ENCODE data around the gene SYNE3. TPM values are rescaled to one million over a fixed set of nuclear protein-coding genes. Genes with fewer than 3 reads are reported as not detected.

Gene SYNE3
- total and polyA plus RNA-seq, 9 of the 15 experiments (the other 6 are each of a cell fraction or from before 2014, with no cell fraction given): 0.04 to 3.1 (median 0.55) TPM

- H3K4me2 ChIP-seq (ENCODE audit: insufficient read depth, low read length): no peak overlapping the region
- POLR2A ChIA-PET: no interaction called here
- H3K4me3 ChIP-seq: no peak overlapping the region
- TF ChIP-seq THRA (IDR thresholded peaks at IDR 0.05) (no peak), XRCC5 (IDR thresholded peaks at IDR 0.05; ENCODE audit: low read depth, low read length) (no peak), TRIM25 (IDR thresholded peaks at IDR 0.05; ENCODE audit: borderline replicate concordance) (no peak), SMAD3 (CRISPR knock-in tag; conservative IDR thresholded peaks at IDR 0.05) (no peak), NCOA4 (IDR thresholded peaks at IDR 0.05; ENCODE audit: partially characterized antibody) (no peak), TEAD4 (IDR thresholded peaks at IDR 0.05; ENCODE audit: low read length) (no peak), TEAD4 (CRISPR knock-in tag; IDR thresholded peaks at IDR 0.05; ENCODE audit: borderline replicate concordance) (no peak), SMAD2 (IDR thresholded peaks at IDR 0.05; ENCODE audit: low read depth, low read length) (no peak), PCBP2 (IDR thresholded peaks at IDR 0.05; ENCODE audit: low read depth, low read length, poor library complexity, severe bottlenecking) (no peak), XRCC3 (IDR thresholded peaks at IDR 0.05) (no peak), ZKSCAN3 (CRISPR knock-in tag; IDR thresholded peaks at IDR 0.05) (no peak), ZNF589 (CRISPR knock-in tag; IDR thresholded peaks at IDR 0.05; ENCODE audit: low read depth) (no peak), RBFOX2 (IDR thresholded peaks at IDR 0.05; ENCODE audit: low read depth, low read length) (no peak), EP300 (IDR thresholded peaks at IDR 0.05; ENCODE audit: low read length) (no peak), POLR2AphosphoS2 (IDR thresholded peaks at IDR 0.05; ENCODE audit: low read length) (no peak), HNRNPLL (IDR thresholded peaks at IDR 0.05; ENCODE audit: low read depth, low read length, poor library complexity, severe bottlenecking) (no peak)
- ATAC-seq (no peak), FAIRE-seq (no peak), DNase-seq (ENCODE audit: extremely low read depth in 1 of 4, low spot score in 3 of 4) (no peak)
- no TSS peak for BruUV-seq (replicated peaks)
- no peak overlapping the region for H3K9ac ChIP-seq (ENCODE audit: insufficient read depth in 1 of 2, low read depth in 2 of 2, low read length in 2 of 2)
- H3K9me3 ChIP-seq (replicated peaks; ENCODE audit: control insufficient read depth, insufficient read depth, low read depth, low read length): no peaks in the 10 kb centered on the region
- no peak overlapping the region for H3K27ac ChIP-seq (ENCODE audit: extremely low read depth, low read depth, low read length)
- peaks cover 25 to 43% of the 10 kb centered on the region in 2 experiments for H3K4me1 ChIP-seq (replicated peaks in 1 of 2; ENCODE audit: control insufficient read depth in 2 of 2, insufficient read depth in 2 of 2, low read length in 2 of 2)
- no peaks in the 10 kb centered on the region for H4K20me1 ChIP-seq (replicated peaks; ENCODE audit: control insufficient read depth, insufficient read depth, low read length)
- H2AFZ ChIP-seq (ENCODE audit: low read depth, low read length): no peak overlapping the region
- H3K9me1 ChIP-seq (ENCODE audit: control insufficient read depth, insufficient read depth, low read length): no peaks in the 10 kb centered on the region
- H3K27me3 ChIP-seq (ENCODE audit: control insufficient read depth in 2 of 2, insufficient read depth in 2 of 2, low read length in 2 of 2): no peaks in the 10 kb centered on the region
- CTCF ChIA-PET (ENCODE audit: low intra/inter-chr PET ratio): no interaction called here
- H3K36me3 ChIP-seq (ENCODE audit: control insufficient read depth, insufficient read depth, low read length): no peaks in the 10 kb centered on the region
- intact Hi-C loops (cut with micrococcal nuclease): no loop called here
- in situ Hi-C loops (cut with MboI): no loop called here
- no peaks in the 10 kb centered on the region for H3K79me2 ChIP-seq (ENCODE audit: control insufficient read depth, insufficient read depth, low read length)
- 46% methylated on average over 6 of the region's 6 CpGs for WGBS (ENCODE audit: insufficient coverage, low coverage, missing lambda C conversion rate)
These were observed 3.2 kb upstream of the SYNE3 start for GRCh38 chr14:95519699-95520098.
